ENCODE data around the gene SAMD4A. TPM values are rescaled to one million over a fixed set of nuclear protein-coding genes. Genes with fewer than 3 reads are reported as not detected.

SAMD4A gene
- total RNA-seq, 4 donors from 2014 or later, result 17.0 to 39.6 (median 21.3) TPM

DNA sequence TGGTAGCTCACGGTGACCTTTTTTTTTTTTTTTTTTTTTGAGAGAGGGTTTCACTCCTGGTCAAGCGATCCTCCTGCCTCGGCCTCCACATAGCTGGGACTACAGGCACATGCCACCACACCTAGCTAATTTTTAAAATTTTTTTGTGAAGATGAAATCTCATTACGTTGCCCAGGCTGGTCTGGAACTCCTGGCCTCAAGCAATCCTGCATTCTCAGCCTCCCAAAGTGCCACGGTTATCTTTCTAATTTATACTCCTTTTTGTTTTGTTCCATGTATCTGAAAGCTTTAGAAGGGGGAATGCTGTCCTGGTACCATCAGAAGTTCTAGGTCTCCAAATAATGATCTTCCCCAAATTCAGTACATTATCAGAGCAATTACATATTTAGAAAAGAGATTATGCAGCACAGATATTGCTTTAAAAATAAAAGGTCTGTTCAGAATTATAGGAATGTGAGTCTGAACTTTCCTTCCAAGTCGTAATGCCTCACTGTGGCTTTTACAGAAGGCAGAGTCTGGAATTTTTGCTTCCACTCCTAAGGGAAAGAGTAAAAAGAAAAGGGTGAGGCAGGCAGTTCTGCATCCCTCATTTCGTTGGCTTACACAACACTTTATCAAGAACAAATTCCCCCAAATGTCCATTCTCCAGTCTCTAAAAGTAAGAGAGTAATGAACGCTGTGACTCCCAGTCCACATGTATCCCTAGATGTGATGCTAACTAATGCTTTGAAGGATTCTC is 262.7 kb downstream of the SAMD4A start:
- Histone ChIP-seq H3K27ac (no peak overlapping the region), H3K4me3 (no peak overlapping the region), H3K36me3 (no peaks in the 10 kb centered on the region), H3K4me1 (no peaks in the 10 kb centered on the region), H3K9me3 (peaks cover 0 to 3% (median 0%) of the 10 kb centered on the region in 4 donors), H3K27me3 (no peaks in the 10 kb centered on the region)
- DNase-seq, result no peak
- TF ChIP-seq, protein P1, sequence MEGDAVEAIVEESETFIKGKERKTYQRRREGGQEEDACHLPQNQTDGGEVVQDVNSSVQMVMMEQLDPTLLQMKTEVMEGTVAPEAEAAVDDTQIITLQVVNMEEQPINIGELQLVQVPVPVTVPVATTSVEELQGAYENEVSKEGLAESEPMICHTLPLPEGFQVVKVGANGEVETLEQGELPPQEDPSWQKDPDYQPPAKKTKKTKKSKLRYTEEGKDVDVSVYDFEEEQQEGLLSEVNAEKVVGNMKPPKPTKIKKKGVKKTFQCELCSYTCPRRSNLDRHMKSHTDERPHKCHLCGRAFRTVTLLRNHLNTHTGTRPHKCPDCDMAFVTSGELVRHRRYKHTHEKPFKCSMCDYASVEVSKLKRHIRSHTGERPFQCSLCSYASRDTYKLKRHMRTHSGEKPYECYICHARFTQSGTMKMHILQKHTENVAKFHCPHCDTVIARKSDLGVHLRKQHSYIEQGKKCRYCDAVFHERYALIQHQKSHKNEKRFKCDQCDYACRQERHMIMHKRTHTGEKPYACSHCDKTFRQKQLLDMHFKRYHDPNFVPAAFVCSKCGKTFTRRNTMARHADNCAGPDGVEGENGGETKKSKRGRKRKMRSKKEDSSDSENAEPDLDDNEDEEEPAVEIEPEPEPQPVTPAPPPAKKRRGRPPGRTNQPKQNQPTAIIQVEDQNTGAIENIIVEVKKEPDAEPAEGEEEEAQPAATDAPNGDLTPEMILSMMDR (IDR thresholded peaks at IDR 0.05), result no peak
- TF ChIP-seq POLR2A (IDR thresholded peaks at IDR 0.05), result no peak

DNA sequence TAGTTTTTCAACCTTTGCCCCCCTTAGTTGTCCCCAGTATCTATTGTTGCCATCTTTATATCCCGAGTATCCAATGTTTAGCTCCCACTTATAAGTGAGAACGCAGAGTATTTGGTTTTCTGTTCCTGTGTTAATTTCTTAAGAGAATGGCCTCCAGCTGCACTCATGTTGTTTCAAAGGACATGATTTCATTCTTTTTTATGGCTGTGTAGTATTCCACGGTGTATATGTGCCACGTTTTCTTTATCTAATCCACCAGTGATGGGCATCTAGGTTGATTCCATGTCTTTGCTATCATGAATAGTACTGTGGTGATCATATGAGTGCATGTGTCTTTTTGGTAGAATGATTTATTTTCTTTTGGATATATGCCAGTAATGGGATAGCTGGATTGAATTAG is 263.7 kb downstream of the SAMD4A start:
- DNase-seq, result no peak
- no peaks in the 10 kb centered on the region for H3K27me3 ChIP-seq
- peaks cover 0 to 3% (median 0%) of the 10 kb centered on the region in 4 donors for H3K9me3 ChIP-seq
- H3K27ac ChIP-seq, result no peak overlapping the region
- H3K4me1 ChIP-seq, result no peaks in the 10 kb centered on the region
- TF ChIP-seq, protein P1 (IDR thresholded peaks at IDR 0.05), result no peak
- TF ChIP-seq POLR2A (IDR thresholded peaks at IDR 0.05), result no peak
- H3K4me3 ChIP-seq, result no peak overlapping the region
- H3K36me3 ChIP-seq, result no peaks in the 10 kb centered on the region

DNA sequence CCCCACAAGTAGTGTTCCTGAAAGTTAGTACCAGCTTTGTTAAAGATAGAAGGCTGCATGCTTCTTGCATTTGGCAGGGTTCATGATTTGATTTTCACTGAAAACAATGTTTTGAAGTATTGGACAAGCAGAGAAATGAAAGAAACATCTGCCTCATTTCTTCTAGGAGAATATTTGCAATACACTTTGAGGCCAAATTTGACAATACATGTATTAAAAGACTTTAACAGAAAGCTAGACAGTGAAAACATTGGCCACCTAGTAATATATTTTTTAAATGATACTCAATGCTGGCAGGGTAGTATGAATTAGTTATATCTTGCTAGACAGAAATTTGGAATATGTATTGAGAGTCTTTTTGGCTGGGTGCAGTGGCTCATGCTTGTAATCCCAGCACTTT is 267.2 kb downstream of the SAMD4A start:
- Histone ChIP-seq H3K36me3 (no peaks in the 10 kb centered on the region), H3K9me3 (no peaks in the 10 kb centered on the region), H3K4me1 (no peaks in the 10 kb centered on the region), H3K27ac (no peak overlapping the region), H3K4me3 (no peak overlapping the region), H3K27me3 (no peaks in the 10 kb centered on the region)
- DNase-seq, result no peak
- TF ChIP-seq, protein P1 (IDR thresholded peaks at IDR 0.05), result no peak
- no peak for TF ChIP-seq POLR2A (IDR thresholded peaks at IDR 0.05)

DNA sequence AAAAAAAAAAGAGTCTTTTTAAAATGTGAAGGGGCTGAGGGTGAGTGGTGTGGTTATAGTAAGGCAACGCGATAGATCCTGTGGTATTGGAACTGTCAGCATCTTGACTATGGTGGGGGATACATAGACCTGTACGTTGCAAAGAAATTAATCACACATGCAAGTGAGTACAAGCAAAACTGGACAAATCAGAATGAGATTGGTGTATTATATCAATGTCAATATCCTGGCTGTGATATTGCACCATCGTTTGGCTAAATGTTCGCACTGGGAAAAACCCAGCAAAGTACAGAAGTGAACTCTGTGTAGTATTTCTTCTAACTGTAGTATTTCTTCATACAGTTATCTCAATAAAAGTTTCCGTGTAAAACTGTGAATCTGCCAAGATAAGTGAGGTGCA is 267.8 kb downstream of the SAMD4A start:
- Histone ChIP-seq H3K27me3 (no peaks in the 10 kb centered on the region), H3K4me1 (no peaks in the 10 kb centered on the region), H3K27ac (no peak overlapping the region), H3K4me3 (no peak overlapping the region), H3K36me3 (no peaks in the 10 kb centered on the region), H3K9me3 (no peaks in the 10 kb centered on the region)
- TF ChIP-seq, protein P1 (IDR thresholded peaks at IDR 0.05), result no peak
- no peak for TF ChIP-seq POLR2A (IDR thresholded peaks at IDR 0.05)
- no peak for DNase-seq

DNA sequence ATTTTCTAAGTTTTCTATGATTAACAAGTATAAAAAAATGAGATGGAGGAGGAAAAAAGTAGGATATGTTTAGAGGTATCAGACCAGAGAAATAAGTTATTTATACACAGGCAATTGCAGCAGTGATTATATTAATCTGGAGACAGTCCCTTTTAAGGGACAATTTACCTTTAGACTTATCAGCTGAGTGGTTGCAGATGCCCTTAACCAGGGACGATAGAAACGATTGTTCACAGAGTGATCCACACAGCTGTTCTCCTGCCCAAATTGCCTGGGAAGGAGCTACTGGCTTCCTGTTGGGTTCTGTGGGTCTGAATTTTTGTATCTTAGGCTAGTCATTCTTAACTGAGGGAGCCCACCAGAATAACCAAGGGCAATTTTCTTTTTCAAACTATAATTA is 269.3 kb downstream of the SAMD4A start:
- Histone ChIP-seq H3K4me3 (no peak overlapping the region), H3K27me3 (no peaks in the 10 kb centered on the region), H3K36me3 (no peaks in the 10 kb centered on the region), H3K4me1 (no peaks in the 10 kb centered on the region), H3K9me3 (no peaks in the 10 kb centered on the region), H3K27ac (no peak overlapping the region)
- no peak for DNase-seq
- TF ChIP-seq POLR2A (IDR thresholded peaks at IDR 0.05), result no peak
- TF ChIP-seq, protein P1 (IDR thresholded peaks at IDR 0.05), result no peak
